ENCODE data around the gene NELL2.

DNA sequence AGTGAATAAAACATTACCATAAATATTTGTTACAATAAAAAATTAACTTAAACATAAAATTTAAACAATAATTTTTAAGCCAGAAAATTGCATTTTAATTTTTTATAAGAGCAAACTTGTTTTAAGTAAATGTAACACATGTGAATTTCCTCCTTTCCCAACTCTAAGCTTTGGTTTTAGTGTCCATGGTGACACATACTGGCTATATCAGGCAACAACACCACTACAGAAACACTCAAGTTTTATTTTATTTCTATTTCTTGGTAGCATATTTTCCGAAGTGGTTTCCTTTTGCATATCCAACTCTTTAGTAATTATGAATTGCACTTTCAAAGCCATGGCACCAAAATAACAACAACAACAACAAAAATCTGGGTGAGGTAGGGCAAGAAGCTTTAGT is 2.2 kb downstream of the NELL2 start:
- TF ChIP-seq, protein P1, sequence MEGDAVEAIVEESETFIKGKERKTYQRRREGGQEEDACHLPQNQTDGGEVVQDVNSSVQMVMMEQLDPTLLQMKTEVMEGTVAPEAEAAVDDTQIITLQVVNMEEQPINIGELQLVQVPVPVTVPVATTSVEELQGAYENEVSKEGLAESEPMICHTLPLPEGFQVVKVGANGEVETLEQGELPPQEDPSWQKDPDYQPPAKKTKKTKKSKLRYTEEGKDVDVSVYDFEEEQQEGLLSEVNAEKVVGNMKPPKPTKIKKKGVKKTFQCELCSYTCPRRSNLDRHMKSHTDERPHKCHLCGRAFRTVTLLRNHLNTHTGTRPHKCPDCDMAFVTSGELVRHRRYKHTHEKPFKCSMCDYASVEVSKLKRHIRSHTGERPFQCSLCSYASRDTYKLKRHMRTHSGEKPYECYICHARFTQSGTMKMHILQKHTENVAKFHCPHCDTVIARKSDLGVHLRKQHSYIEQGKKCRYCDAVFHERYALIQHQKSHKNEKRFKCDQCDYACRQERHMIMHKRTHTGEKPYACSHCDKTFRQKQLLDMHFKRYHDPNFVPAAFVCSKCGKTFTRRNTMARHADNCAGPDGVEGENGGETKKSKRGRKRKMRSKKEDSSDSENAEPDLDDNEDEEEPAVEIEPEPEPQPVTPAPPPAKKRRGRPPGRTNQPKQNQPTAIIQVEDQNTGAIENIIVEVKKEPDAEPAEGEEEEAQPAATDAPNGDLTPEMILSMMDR (IDR thresholded peaks at IDR 0.05), result no peak
- TF ChIP-seq POLR2A (IDR thresholded peaks at IDR 0.05), result no peak

All from gastroesophageal sphincter (tissue), 3 donors.